GM18951 (cell line): Measurements from ENCODE around the gene BAZ2B.

Source experiments
- POLR2A ChIP-seq: IDR thresholded peaks from 4 replicates; pipeline ENCODE4 v1.6.1; 2011; ENCODE audit warnings: mild to moderate bottlenecking; ENCODE audit not compliant: insufficient read length, insufficient read depth; ENCODE audit errors: extremely low read depth
- in situ Hi-C: fragments of 300-500 bp; cut with MboI; formaldehyde crosslinking; loops from one replicate; pipeline ENCODE4 v1.12.0; 2022; ENCODE audit warnings: low sequenced_read_pairs, mixed read lengths, inconsistent platforms; ENCODE audit not compliant: unreplicated experiment

Gene BAZ2B

DNA sequence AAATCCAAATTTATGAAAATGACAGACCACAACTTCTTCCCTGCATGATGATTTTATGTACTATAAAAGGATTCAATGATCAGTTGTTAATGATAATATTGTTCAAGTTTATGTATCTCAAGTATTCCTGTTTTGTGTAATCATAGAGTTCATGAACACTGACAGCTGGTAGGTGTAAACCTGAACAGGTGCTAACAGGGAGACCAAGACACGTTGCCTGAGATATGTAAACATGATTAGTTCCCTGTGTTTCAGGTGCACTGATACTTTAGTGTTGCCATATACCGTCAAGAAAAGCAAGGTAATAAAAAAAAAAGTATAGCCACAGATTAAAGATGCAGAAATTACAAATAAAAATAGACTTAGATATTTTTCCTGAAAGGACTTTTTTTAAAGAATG lies 131.8 kb downstream of the BAZ2B start:
- no peak for TF ChIP-seq POLR2A
- in situ Hi-C loops: no loop called here

DNA sequence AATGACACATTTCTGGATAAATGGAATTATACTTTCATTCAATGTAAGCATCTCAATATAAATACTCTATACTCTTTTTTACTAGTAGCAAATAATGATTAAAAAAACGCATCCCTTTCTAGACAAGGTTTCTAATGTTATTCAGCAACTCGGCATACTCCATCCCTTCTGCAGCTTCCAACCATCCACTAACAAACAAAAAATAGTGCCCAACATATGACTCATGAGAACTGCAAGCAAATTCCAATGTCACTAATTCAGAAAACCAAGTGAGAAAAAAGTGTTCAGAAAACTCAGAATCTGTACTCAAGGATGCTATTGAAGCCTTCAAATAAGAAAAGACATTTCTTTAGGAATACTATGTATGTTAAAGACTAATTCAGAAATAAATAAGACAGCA lies 140.0 kb downstream of the BAZ2B start:
- in situ Hi-C loops: no loop called here
- TF ChIP-seq POLR2A: no peak

DNA sequence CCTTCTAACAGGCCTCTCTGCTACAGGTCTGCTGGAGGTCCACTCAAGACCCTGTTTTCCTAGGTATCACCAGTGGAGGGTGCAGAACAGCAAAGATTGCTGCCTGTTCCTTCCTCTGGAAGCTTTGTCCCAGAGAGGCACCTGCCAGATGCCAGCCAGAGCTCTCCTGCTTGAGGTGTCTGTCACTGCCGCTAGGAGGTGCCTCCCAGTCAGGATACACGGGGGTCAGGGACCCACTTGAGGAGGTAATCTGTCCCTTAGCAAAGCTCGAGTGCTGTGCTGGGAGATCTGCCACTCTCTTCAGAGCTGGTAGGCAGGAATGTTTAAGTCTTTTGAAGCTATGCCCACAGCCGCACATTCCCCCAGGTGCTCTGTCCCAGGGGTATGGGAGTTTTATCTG lies 140.6 kb downstream of the BAZ2B start:
- no peak for TF ChIP-seq POLR2A
- in situ Hi-C loops: no loop called here

DNA sequence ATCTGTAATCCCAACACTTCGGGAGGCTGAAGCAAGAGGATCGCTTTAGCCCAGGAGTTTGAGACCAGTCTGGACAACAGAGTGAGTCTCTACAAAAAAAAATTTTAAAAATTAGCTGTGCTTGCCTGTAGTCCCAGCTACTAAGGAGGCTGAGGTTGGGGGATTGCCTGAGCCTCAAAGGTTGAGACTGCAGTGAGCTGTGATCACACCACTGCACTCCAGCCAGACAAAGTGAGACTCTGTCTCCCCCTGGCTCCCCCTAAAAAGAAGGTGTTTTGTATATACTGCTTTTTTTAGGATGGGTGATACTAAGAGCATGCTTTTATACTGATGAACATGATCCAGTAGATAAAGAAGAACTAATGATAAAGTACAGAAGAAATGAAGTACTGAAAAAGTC lies 145.0 kb downstream of the BAZ2B start:
- in situ Hi-C loops: no loop called here
- no peak for TF ChIP-seq POLR2A

DNA sequence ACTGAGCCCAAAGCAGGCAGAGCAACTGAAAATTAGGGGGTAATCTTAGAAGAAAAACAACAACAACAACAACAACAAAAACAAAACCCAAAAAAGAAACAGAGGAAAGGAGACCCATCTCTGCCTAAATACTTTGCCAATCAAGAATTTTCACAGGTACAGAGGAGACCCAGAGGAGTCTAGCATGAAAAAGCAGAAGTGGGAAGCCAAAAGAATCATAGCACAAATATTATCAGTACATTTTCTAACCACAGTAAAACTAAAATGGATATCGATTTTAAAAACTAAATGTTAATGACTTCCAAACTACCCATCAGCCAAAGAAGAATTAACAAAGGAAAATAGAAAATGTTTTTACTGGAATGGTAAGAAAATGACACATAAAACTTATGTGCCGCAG lies 148.1 kb downstream of the BAZ2B start:
- TF ChIP-seq POLR2A: no peak
- in situ Hi-C loops: no loop called here

DNA sequence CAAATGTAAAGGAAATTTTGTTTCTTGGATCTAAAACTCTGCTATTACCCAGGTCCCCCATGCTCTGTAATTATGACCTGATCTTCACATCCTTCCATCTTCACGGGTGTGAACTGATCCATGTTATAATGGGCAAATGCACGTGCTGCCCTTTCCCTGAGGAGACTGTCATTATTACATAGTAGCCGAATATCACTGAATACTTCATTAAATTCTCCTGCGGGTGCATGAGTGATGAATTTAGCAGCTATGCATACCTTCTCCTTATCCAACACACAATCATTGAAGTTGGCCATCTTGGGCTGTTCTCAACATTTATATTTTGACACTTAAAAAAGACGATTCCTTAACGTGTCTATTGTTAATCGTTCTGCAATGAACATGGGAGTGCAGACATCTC lies 153.4 kb downstream of the BAZ2B start:
- in situ Hi-C loops: no loop called here
- no peak for TF ChIP-seq POLR2A

DNA sequence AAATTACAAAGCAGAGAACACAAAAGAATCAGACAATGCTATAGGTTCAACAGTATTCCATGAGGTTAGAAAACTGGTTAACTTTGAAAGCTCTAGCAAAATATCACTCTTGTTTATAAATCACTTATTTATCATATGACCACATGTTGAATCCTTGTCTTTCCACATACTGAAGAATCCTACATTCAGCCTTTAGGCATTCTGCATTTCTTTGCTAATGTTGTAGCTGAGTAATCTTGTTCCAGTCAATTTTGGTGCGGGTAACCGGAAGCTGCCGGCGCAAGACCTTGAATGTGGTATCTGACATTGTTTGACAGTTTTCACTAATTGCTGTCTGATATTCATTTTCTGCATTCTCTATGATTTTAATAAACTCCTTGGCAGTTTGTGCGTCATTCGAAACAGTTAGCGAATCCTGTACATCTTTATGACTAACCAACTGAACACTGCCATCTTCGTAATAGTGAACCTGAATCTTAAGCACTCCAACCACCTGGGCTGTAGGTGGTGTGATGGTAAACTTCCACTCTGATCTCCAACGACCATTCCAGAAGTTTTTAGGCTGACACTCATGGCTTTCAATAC lies 154.1 kb downstream of the BAZ2B start:
- in situ Hi-C loops: no loop called here
- TF ChIP-seq POLR2A: no peak

DNA sequence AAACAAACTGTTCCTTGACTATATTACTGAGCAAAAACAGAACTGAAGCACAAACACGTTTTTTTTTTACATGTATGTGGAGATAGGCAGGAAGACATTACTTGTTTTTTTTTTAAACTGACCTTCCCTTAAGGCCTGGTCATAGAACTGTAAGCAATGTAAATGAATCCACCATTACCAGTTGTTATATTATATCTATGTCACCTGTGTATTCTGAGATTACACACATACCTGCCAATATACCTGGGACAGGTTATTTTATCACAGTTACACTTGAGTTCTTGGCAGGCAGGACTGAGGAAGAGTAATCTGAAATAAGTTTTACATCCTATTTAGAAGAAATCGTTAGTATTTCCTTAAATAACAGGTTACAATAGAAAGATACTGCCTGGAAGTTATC lies 155.3 kb downstream of the BAZ2B start:
- in situ Hi-C loops: no loop called here
- no peak for TF ChIP-seq POLR2A

DNA sequence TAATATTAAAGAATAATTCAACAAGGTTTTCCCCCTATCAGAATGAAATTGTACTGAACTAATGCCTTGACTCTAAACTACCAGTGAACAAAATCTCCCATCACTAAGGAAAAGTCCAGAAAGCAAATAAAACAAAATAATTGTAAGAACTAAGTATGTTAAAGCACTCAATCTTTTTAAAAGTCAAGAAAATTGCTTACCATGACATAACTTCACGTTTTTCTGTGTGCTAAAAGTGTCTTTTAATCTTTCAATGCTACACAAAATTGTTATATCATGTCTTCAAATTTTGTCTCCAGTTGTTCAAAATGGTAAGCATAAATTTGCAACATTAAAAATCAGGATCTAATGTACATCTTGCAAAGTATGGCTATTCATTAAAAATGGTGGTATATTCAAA lies 156.1 kb downstream of the BAZ2B start:
- in situ Hi-C loops: no loop called here

DNA sequence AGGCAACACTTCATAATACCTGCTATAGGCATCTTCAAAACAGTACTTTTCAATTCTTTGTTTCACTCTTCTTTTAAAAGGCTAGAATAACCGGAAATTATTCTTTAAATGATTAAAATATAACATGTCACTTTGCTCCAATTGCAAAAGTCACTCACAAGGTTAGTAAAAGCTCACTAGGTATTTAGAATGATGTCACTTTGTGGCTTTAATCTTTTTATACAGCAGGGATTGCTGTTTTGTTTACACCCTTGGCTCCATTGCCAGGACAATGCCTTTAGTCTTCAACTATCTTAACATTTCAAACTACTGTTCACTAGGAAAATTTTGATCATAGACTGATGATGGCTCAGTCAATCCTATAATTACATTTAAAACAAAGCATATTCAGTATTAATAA lies 157.1 kb downstream of the BAZ2B start:
- in situ Hi-C loops: no loop called here
- TF ChIP-seq POLR2A: no peak

More for the DNA sequence above, 156.1 kb downstream of the BAZ2B start:
- TF ChIP-seq POLR2A: no peak

DNA sequence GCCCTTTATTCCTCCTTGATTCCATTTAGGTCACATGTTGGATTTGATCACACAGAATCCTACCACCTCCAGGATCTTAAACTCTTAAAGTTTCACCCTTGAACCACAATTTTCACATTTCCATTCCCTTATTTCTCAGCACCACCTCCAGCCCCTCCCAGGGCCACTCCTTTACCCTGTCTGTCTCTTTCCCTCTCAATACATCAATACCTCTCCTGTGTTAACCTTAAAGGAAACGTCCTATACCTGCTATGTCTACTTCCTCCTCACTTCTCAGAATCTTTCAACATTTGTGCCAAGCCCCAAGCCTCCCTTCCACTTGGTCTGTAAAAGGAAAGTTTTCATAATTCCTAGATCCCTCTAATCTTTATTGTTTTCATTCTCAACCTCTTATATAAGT lies 158.8 kb downstream of the BAZ2B start:
- in situ Hi-C loops: no loop called here
- TF ChIP-seq POLR2A: no peak

DNA sequence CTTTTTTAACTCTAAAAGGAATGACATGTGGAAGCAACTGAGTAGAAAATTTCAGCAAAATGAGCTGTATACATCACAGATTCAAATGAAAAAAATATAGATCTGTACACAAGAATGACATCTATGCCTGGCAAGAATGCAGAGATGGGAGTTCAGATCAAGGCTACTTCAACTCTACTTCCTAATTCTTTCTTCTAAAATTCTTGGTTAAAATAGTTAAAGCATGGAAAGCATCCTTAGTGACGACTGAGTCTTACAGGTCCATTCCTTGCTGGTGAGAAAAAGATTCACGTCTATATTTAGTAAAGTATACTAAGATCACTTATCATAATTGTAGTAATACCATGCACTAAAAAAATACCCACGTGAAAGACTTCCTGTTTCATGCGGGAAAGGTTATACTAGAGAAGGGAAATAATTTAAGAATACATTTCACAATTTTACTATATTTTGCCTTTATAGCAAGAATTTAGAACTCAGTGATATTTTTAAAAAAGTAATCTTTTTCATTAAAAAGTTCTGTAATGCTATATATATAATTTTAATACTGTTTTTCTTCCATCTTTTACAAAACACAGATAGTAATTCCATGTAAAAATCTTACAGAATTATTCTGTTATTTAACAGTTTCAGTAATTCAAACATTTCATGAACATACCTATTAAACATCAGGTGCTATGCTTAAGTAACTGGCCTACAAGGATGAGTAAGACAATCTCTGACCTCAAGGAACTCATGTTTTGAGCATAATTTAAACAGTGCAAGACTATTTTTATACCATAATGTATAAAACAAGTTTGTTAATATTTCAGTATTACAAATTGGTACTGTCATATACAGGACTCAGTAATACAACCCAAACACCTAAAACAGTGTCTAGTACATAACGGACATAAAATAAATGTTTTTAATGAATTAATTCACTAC lies 159.6 kb downstream of the BAZ2B start:
- in situ Hi-C loops: no loop called here

DNA sequence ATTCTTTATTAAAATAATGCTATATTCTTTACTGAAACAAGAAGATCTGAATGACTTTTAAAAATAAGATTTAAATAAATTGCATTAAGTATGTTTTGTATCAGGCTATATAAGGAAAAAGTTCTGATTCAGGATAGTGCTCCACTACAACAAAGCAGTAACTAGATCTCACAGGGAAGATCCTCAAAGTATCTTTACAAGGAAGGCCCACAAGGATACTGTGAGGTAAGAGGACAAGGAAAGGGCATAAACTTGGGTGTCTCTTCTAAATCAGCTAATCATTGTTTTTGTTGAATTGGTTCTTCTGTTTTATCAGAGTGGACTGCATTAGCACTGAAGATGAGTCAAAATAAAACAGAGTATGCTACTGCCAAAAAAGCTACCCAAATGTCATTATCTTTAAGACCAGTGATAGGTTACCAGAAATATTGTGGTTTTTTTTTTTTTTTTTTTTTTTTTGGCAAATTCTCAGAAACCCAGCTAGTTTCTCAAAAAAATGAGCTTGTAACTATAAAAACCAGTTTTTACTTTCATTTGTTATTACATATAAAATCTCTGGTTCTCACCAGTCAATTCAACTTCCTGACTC lies 160.9 kb downstream of the BAZ2B start:
- in situ Hi-C loops: no loop called here
- TF ChIP-seq POLR2A: no peak

More for the DNA sequence above, 159.6 kb downstream of the BAZ2B start:
- no peak for TF ChIP-seq POLR2A

DNA sequence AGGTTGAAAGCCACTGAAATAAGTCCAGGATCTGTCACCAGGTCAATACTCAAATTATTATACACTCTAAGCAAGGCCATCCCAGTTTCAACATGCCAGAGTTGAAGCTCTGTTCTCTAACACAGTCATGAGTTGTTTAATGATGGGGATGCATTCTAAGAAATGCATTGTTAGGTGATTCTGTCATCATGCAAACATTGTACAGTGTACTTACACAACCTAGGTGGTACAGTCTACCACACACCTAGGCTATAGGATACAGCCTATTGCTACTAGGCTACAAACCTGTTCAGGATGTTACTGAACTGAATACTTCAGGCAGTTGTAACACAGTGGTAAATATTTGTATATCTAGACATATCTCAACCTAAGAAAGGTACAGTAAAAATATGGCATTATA lies 162.2 kb downstream of the BAZ2B start:
- TF ChIP-seq POLR2A: no peak
- in situ Hi-C loops: no loop called here
